ENCODE measurements around the gene MRAS. TPM values are rescaled to one million over a fixed set of nuclear protein-coding genes. Genes with fewer than 3 reads are reported as not detected.
"Not testable (repeated sequence)": the region's sequence is repeated elsewhere in the genome, so short reads cannot be mapped to it uniquely, and the experiment has no call there.

MRAS gene
- total RNA-seq, 4 donors from 2014 or later, result 31.8 to 58.1 (median 51.8) TPM

DNA sequence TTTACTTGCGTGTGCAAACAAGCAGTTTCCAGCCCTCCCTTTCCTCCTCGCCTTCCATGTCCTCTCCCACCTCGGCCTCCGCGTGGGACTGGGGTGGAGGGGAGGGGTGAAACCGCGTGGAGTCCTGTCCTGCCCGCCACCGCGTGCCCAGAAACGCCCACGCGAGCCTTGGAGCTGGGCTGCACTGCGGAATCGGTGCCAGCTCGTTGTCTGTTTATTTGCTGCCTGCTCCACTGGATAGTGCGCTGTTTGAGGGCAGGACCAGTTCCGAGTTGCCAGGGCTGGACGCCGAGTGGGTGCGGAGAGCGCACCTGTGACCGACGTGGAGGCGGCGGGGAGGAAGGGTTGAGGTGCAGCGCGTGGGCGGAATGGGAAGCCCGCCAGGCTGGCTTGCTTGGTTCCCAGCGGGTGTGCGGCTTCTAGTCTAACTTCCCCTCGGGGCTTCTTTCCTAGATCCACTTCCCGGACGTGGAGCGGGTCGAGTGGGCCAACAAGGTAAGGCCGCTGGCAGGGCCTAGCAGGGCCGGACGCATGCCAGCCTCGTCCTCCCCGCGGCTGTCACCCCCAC lies 103.3 kb downstream of the MRAS start:
- no peaks in the 10 kb centered on the region for H3K36me3 ChIP-seq
- no peak overlapping the region for H3K27ac ChIP-seq
- no peaks in the 10 kb centered on the region for H3K4me1 ChIP-seq
- ATAC-seq, result no peak
- no peak overlapping the region for H3K4me3 ChIP-seq
- WGBS, 2 donors (ENCODE audit: low coverage in 1 of 2), result no CpG with 5 or more reads among the region's 43 CpGs
- no peaks in the 10 kb centered on the region for H3K9me3 ChIP-seq
- TF ChIP-seq POLR2A (IDR thresholded peaks at IDR 0.05), result no peak
- TF ChIP-seq, protein P1, sequence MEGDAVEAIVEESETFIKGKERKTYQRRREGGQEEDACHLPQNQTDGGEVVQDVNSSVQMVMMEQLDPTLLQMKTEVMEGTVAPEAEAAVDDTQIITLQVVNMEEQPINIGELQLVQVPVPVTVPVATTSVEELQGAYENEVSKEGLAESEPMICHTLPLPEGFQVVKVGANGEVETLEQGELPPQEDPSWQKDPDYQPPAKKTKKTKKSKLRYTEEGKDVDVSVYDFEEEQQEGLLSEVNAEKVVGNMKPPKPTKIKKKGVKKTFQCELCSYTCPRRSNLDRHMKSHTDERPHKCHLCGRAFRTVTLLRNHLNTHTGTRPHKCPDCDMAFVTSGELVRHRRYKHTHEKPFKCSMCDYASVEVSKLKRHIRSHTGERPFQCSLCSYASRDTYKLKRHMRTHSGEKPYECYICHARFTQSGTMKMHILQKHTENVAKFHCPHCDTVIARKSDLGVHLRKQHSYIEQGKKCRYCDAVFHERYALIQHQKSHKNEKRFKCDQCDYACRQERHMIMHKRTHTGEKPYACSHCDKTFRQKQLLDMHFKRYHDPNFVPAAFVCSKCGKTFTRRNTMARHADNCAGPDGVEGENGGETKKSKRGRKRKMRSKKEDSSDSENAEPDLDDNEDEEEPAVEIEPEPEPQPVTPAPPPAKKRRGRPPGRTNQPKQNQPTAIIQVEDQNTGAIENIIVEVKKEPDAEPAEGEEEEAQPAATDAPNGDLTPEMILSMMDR (IDR thresholded peaks at IDR 0.05), result no peak
- TF ChIP-seq POLR2AphosphoS5 (IDR thresholded peaks at IDR 0.05), result no peak
- no peaks in the 10 kb centered on the region for H3K27me3 ChIP-seq

DNA sequence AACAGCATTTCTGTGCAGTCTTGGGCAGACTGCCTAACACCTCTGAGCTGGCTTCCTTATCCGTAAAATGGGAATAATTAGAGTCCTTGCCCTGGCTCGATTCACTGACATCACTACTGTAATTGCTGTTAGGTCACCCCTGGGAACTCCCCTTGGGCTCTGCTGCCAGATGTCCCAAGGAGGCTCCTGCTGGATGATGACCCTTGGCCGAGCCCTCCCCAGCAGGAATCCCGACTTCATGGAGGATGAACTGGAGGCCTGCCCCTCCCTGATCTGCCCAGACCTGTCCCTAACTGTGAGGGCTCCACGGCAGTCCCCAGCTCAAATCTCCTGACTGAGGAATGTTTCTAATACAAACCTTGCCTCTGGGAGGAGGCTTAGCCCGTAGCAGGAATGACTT lies 104.1 kb downstream of the MRAS start:
- no peaks in the 10 kb centered on the region for H3K4me1 ChIP-seq
- no peaks in the 10 kb centered on the region for H3K9me3 ChIP-seq
- no peak for ATAC-seq
- WGBS, 2 donors (ENCODE audit: low coverage in 1 of 2), result 46 to 82% methylated on average over 2 of the region's 6 CpGs
- TF ChIP-seq POLR2AphosphoS5 (IDR thresholded peaks at IDR 0.05), result no peak
- no peak for TF ChIP-seq POLR2A (IDR thresholded peaks at IDR 0.05)
- TF ChIP-seq EP300 (IDR thresholded peaks at IDR 0.05), result no peak
- TF ChIP-seq, protein P1 (IDR thresholded peaks at IDR 0.05), result no peak
- no peak overlapping the region for H3K4me3 ChIP-seq
- H3K27ac ChIP-seq, result no peak overlapping the region
- no peaks in the 10 kb centered on the region for H3K36me3 ChIP-seq
- H3K27me3 ChIP-seq, result no peaks in the 10 kb centered on the region

DNA sequence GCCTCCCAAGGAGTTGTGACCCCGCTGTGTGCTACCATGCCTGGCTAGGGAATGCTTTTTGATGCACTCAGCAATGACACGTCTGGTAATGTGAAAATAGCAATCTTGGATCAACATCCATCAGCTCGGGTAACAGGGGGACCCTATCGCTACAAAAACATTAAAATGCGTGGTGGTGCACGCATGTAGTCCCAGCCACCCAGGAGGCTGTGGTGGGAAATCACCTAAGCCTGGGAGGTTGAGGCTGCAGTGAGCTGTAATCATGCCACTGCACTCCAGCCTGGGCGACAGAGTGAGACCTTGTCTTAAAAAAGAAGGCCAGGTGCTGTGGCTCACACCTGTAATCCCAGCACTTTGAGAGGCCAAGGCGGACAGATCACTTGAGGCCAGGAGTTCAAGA lies 105.6 kb downstream of the MRAS start:
- H3K4me3 ChIP-seq, H3K36me3 ChIP-seq, H3K27ac ChIP-seq, H3K9me3 ChIP-seq, ATAC-seq, H3K27me3 ChIP-seq, H3K4me1 ChIP-seq: not testable (repeated sequence)
- WGBS, 2 donors (ENCODE audit: low coverage in 1 of 2), result 100% methylated on average over 1 of the region's 8 CpGs; no CpG with 5 or more reads in 1 of the 2 donors

Other genes starting within 250 kb of the MRAS start
- gene DZIP1L, start 233.0 kb upstream of the MRAS start, total RNA-seq, result 10 to 100 TPM in 3 of 4 donors, 1 to 10 TPM in 1; 5.3 to 47.9 (median 18.6) TPM
- gene A4GNT, start 216.2 kb upstream of the MRAS start, total RNA-seq, result under 1 TPM in 1 of 4 donors, not detected in 3; 0.46 TPM
- 10 to 100 TPM; 11.2 to 16.4 (median 14.2) TPM for gene DBR1, start 173.7 kb upstream of the MRAS start, total RNA-seq
- gene ARMC8, start 161.3 kb upstream of the MRAS start, total RNA-seq, result 100 to 1,000 TPM in 2 of 4 donors, 10 to 100 TPM in 2; 76.0 to 102 (median 91.6) TPM
- under 1 TPM in 2 of 4 donors, not detected in 2; 0.47 to 0.54 TPM for gene NME9, start 18.7 kb upstream of the MRAS start, total RNA-seq
- gene ESYT3, start 86.0 kb downstream of the MRAS start, total RNA-seq, result 1 to 10 TPM in 3 of 4 donors, under 1 TPM in 1; 0.93 to 1.9 (median 1.4) TPM
- gene CEP70, start 245.7 kb downstream of the MRAS start, total RNA-seq, result 10 to 100 TPM; 27.7 to 53.8 (median 43.5) TPM

All from gastroesophageal sphincter (tissue), 4 donors.